Astrocyte of the cerebellum (primary cell): ENCODE results near the gene UBA6.
"Not testable (repeated sequence)": the region's sequence is repeated elsewhere in the genome, so short reads cannot be mapped to it uniquely, and the experiment has no call there.

Source experiments
- DNase-seq: peaks from one replicate; pipeline ENCODE4 v3.0.0-alpha.2; 2011; ENCODE audit warnings: low read depth
- H3K4me3 ChIP-seq: 2 replicates; pipeline ENCODE4 v1.5.1; 2011; ENCODE audit warnings: mild to moderate bottlenecking, low read depth, low read length, moderate library complexity
- CTCF ChIP-seq: IDR thresholded peaks from 2 replicates; pipeline ENCODE4 v1.5.1; 2012; ENCODE audit warnings: low read length, low read depth, moderate library complexity, mild to moderate bottlenecking; ENCODE audit errors: missing control alignments
- in situ Hi-C: cut with HindIII; loops from 2 replicates; pipeline ENCODE4 v1.10.0; 2017; ENCODE audit warnings: low sequenced_read_pairs

The UBA6 gene

GRCh38 chr4:67651536-67651935 lies 49.4 kb downstream of the UBA6 start:
- H3K4me3 ChIP-seq = no peak overlapping the region
- no peak for TF ChIP-seq CTCF
- peak; percentile 9 for DNase-seq
- in situ Hi-C loops = no loop called here

GRCh38 chr4:67638136-67638535 lies 62.8 kb downstream of the UBA6 start:
- in situ Hi-C loops = no loop called here
- H3K4me3 ChIP-seq = no peak overlapping the region
- DNase-seq = no peak
- no peak for TF ChIP-seq CTCF

GRCh38 chr4:67636978-67637377 lies 64.0 kb downstream of the UBA6 start:
- in situ Hi-C loops, H3K4me3 ChIP-seq, DNase-seq: not testable (repeated sequence)

GRCh38 chr4:67635331-67635730 lies 65.6 kb downstream of the UBA6 start:
- in situ Hi-C loops = no loop called here
- no peak overlapping the region for H3K4me3 ChIP-seq

GRCh38 chr4:67634741-67635140 lies 66.2 kb downstream of the UBA6 start:
- DNase-seq = no peak
- TF ChIP-seq CTCF = no peak
- no peak overlapping the region for H3K4me3 ChIP-seq
- in situ Hi-C loops = no loop called here

More at GRCh38 chr4:67635331-67635730, 65.6 kb downstream of the UBA6 start:
- no peak for DNase-seq
- no peak for TF ChIP-seq CTCF

- no peak overlapping the region for H3K4me3 ChIP-seq
- no peak for DNase-seq
- TF ChIP-seq CTCF = no peak
- in situ Hi-C loops = no loop called here
Observed at GRCh38 chr4:67632492-67632891, 68.5 kb downstream of the UBA6 start.

- no peak overlapping the region for H3K4me3 ChIP-seq
- in situ Hi-C loops = no loop called here
- no peak for TF ChIP-seq CTCF
- DNase-seq = no peak
Observed at GRCh38 chr4:67624939-67625338, 76.0 kb downstream of the UBA6 start.
